Esophagus muscularis mucosa (tissue), 4 donors: Measurements from ENCODE around the gene PTGR1.

Experiments
- EP300 ChIP-seq: sonication (generic); formaldehyde crosslinking; IDR thresholded peaks from one replicate; pipeline ENCODE4 v1.6.1; 2017; ENCODE audit warnings: antibody characterized with exemption
- POLR2A ChIP-seq: fragments of 450-650 bp; IDR thresholded peaks from one replicate; pipeline ENCODE4 v1.6.1; 2017; ENCODE audit warnings: antibody characterized with exemption, moderate library complexity, mild to moderate bottlenecking, low read depth
- POLR2AphosphoS5 ChIP-seq, 2 donors: sonication (generic); formaldehyde crosslinking; IDR thresholded peaks; one replicate each; pipeline ENCODE4 v1.6.1; 2017; ENCODE audit warnings: antibody characterized with exemption in 2 of 2
- TF ChIP-seq, protein P1 (sequence below), 3 experiments: fragments of 200-600 bp in 2 of 3; fragments of 450-650 bp in 1 of 3; sonication (generic) in 2 of 3; IDR thresholded peaks; one replicate each; pipeline ENCODE4 v1.5.1; 2017 to 2019; ENCODE audit warnings: antibody characterized with exemption in 3 of 3, mild to moderate bottlenecking in 2 of 3, moderate library complexity in 1 of 3

DNA sequence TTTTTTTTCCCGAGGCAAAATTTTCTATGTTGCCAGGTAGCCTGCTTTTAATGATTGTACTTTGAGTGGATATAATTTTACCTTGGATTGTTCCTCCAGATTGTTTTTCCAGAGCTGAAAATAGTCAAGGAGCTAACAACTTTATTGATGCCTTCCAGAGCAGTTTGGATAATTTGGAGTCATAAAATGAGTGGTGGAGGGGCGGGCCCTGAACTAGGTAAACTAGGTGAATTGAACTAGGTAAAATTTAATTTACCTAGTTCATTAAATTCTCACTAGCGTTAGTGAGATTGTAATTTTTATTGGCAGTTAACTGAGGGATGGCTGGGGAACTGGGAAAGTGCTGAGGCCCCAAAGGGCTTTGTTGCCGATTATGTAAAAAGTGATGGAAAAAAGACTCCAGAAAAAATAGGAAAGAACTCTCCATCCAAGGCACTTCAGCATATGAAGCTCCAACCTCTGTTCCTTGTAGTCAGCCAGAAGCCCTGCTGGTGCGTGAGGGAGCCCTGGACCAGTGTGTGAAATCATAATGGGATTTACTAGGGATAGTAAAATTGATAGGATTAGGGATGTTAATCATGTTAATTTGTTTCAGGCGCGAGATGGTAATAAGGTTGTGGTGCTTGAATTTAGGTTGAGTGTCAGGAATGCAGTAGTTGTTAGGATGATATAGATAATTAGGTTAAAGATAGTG lies 33.4 kb upstream of the PTGR1 start:
- TF ChIP-seq, protein P1, sequence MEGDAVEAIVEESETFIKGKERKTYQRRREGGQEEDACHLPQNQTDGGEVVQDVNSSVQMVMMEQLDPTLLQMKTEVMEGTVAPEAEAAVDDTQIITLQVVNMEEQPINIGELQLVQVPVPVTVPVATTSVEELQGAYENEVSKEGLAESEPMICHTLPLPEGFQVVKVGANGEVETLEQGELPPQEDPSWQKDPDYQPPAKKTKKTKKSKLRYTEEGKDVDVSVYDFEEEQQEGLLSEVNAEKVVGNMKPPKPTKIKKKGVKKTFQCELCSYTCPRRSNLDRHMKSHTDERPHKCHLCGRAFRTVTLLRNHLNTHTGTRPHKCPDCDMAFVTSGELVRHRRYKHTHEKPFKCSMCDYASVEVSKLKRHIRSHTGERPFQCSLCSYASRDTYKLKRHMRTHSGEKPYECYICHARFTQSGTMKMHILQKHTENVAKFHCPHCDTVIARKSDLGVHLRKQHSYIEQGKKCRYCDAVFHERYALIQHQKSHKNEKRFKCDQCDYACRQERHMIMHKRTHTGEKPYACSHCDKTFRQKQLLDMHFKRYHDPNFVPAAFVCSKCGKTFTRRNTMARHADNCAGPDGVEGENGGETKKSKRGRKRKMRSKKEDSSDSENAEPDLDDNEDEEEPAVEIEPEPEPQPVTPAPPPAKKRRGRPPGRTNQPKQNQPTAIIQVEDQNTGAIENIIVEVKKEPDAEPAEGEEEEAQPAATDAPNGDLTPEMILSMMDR (IDR thresholded peaks at IDR 0.05) = no peak
- TF ChIP-seq POLR2A = no peak
- no peak for TF ChIP-seq POLR2AphosphoS5 (IDR thresholded peaks at IDR 0.05)
- no peak for TF ChIP-seq EP300
